GM12878 (cell line): ENCODE measurements around the gene HHLA2.
"Not testable (repeated sequence)": the region's sequence is repeated elsewhere in the genome, so short reads cannot be mapped to it uniquely, and the experiment has no call there.

Experiments
- BMI1 ChIP-seq: fragments of 450-650 bp; IDR thresholded peaks from 2 replicates; pipeline ENCODE4 v1.6.1; 2016; ENCODE audit warnings: mild to moderate bottlenecking, moderate library complexity, borderline replicate concordance
- BRCA1 ChIP-seq: IDR thresholded peaks from 2 replicates; pipeline ENCODE4 v1.6.1; 2011; ENCODE audit warnings: low read depth, low read length, improper control_type of control experiment
- CTCF ChIP-seq, 3 experiments: IDR thresholded peaks in 2 of 3; conservative IDR thresholded peaks in 1 of 3; 2 replicates each; pipeline ENCODE4 v1.5.1; 2011; ENCODE audit warnings: low read depth in 3 of 3, low read length in 3 of 3, mild to moderate bottlenecking in 3 of 3, control low read depth in 2 of 3, moderate library complexity in 2 of 3, inconsistent platforms in 1 of 3, mixed read lengths in 1 of 3; ENCODE audit not compliant: control insufficient read depth in 2 of 3, insufficient read depth in 1 of 3; ENCODE audit errors: extremely low read depth in 1 of 3
- E2F4 ChIP-seq: IDR thresholded peaks from 2 replicates; pipeline ENCODE4 v1.6.1; 2012; ENCODE audit warnings: low read depth, low read length, improper control_type of control experiment
- E4F1 ChIP-seq: fragments of 450-650 bp; IDR thresholded peaks from 2 replicates; pipeline ENCODE4 v1.6.1; 2018; ENCODE audit warnings: borderline replicate concordance, mild to moderate bottlenecking; ENCODE audit not compliant: partially characterized antibody
- ELK1 ChIP-seq: IDR thresholded peaks from 2 replicates; pipeline ENCODE4 v1.6.1; 2012; ENCODE audit warnings: low read depth, low read length, improper control_type of control experiment
- JUNB ChIP-seq: IDR thresholded peaks from 2 replicates; pipeline ENCODE4 v1.6.1; 2016; ENCODE audit warnings: antibody characterized with exemption, mild to moderate bottlenecking
- MYB ChIP-seq: fragments of 150-350 bp; IDR thresholded peaks from 2 replicates; pipeline ENCODE4 v1.6.1; 2014; ENCODE audit warnings: mild to moderate bottlenecking, low read depth, low read length, borderline replicate concordance
- PAX5 ChIP-seq: IDR thresholded peaks from 2 replicates; pipeline ENCODE4 v1.6.1; 2011; ENCODE audit warnings: low read depth, low read length, borderline replicate concordance
- PML ChIP-seq: IDR thresholded peaks from 2 replicates; pipeline ENCODE4 v1.6.1; 2012; ENCODE audit warnings: low read length, inconsistent platforms
- POLR2A ChIP-seq: IDR thresholded peaks from 2 replicates; pipeline ENCODE4 v1.6.1; 2011; ENCODE audit warnings: low read depth, mild to moderate bottlenecking, low read length
- RB1 ChIP-seq: fragments of 450-650 bp; formaldehyde crosslinking; IDR thresholded peaks from 2 replicates; pipeline ENCODE4 v1.6.1; 2017; ENCODE audit warnings: mild to moderate bottlenecking, borderline replicate concordance
- RBBP5 ChIP-seq: fragments of 200-600 bp; sonication (generic); conservative IDR thresholded peaks from 2 replicates; pipeline ENCODE4 v1.6.1; 2016
- ZSCAN29 ChIP-seq: fragments of 450-650 bp; IDR thresholded peaks from 2 replicates; pipeline ENCODE4 v1.6.1; 2017; ENCODE audit warnings: mild to moderate bottlenecking, moderate library complexity

GRCh38 chr3:108268235-108268634 is 28.1 kb upstream of the HHLA2 start:
- not testable (repeated sequence) for TF ChIP-seq CTCF (IDR thresholded peaks at IDR 0.05 in 2 of 3, conservative IDR thresholded peaks at IDR 0.05 in 1 of 3; ENCODE audit: control insufficient read depth in 2 of 3, extremely low read depth in 1 of 3, insufficient read depth in 1 of 3, low read depth in 3 of 3, low read length in 3 of 3); ZSCAN29; PML; PAX5; MYB; RBBP5; E2F4; JUNB; E4F1; RB1; POLR2A; BMI1; BRCA1; ELK1
